Measurements from ENCODE around the gene HUS1B. TPM values are rescaled to one million over a fixed set of nuclear protein-coding genes. Genes with fewer than 3 reads are reported as not detected.

The HUS1B gene
- 4.9 TPM for total RNA-seq

GRCh38 chr6:656460-657252 is at the start of gene HUS1B:
Gene HUS1B, minus strand, starts transcription at chr6:657100. Its CDS starts 156 bp downstream, at chr6:656944.

GRCh38 chr6:692858-693722 is 36.2 kb upstream of the HUS1B start, which contains the start of gene EXOC2:
Gene EXOC2, minus strand, starts transcription at chr6:693139. Its CDS starts 55,321 bp downstream, at chr6:637818.

Other genes starting within 250 kb of the HUS1B start
- 54.6 TPM for gene EXOC2, start 36.0 kb upstream of the HUS1B start, total RNA-seq

Data from camera-type eye (tissue), 1 donor.